ENCODE measurements around the gene ERF.

DNA sequence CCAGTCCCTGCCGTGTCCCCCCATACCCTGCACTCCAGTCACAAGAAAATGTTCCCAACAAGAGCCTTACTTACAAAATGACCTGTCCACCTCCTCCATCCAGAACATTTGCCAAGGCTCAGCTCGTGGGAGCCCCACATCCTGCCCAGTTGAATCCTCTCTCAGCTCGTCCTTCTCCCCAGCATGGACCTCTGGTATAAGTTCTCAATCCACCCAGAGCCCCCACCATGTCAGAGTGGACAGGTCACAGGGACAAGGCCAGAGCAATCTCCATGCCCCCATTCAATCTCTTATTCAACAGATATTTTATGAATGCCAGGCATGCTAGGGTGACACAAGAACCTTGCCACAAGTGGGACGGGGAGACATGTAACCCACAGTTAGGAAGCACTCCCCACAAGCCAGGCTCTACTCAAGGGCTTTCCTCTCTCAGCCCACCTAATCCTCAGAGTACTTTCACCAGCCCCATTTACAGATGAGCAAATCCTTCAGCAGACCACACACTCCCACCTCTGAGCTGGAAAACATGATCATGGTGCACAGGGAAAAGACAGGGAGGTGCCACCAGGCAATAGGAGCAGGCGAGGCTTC lies 52.5 kb downstream of the ERF start:
- TF ChIP-seq, protein P1, sequence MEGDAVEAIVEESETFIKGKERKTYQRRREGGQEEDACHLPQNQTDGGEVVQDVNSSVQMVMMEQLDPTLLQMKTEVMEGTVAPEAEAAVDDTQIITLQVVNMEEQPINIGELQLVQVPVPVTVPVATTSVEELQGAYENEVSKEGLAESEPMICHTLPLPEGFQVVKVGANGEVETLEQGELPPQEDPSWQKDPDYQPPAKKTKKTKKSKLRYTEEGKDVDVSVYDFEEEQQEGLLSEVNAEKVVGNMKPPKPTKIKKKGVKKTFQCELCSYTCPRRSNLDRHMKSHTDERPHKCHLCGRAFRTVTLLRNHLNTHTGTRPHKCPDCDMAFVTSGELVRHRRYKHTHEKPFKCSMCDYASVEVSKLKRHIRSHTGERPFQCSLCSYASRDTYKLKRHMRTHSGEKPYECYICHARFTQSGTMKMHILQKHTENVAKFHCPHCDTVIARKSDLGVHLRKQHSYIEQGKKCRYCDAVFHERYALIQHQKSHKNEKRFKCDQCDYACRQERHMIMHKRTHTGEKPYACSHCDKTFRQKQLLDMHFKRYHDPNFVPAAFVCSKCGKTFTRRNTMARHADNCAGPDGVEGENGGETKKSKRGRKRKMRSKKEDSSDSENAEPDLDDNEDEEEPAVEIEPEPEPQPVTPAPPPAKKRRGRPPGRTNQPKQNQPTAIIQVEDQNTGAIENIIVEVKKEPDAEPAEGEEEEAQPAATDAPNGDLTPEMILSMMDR (IDR thresholded peaks at IDR 0.05), result no peak
- no peak for TF ChIP-seq POLR2A (IDR thresholded peaks at IDR 0.05)
